ENCODE measurements around the gene TUBG2. TPM values are rescaled to one million over a fixed set of nuclear protein-coding genes. Genes with fewer than 3 reads are reported as not detected.

Gene TUBG2
- total RNA-seq, 1 donor from 2014 or later = 32.8 TPM

DNA sequence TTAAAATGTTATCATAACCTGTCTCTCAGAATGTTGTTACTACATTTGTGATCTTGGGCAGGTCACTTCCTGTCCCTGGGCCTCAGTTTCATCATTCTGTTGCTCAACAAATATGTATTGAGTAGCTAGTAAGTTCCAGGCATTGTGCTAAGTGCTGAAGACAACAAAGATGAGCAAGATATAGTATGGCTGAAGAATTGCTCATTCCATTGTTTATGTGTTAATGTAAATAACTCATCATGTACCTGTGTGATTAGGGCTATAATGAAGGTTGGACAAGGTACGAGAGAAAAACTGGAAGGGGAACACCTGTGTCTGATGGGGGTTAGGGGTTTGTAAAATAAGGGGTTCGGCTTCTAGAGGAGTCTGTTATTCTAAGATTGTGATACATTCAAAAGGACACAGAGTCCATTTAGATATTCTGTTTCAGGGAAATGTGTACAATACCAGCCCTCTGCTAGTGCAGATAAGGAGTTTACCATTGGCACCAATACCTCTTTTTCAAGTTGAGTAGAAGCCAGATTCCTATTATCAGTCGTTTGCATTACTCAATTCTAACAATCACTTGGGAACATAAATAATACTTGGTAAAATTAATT is 29.6 kb upstream of the TUBG2 start:
- no peak for DNase-seq (ENCODE audit: extremely low spot score, unreplicated experiment)
- Mint-ChIP-seq H3K9me3 (ENCODE audit: unreplicated experiment) (no peaks in the 10 kb centered on the region), H3K4me1 (ENCODE audit: unreplicated experiment) (no peaks in the 10 kb centered on the region), H3K27me3 (ENCODE audit: unreplicated experiment) (no peaks in the 10 kb centered on the region), H3K36me3 (ENCODE audit: unreplicated experiment) (no peaks in the 10 kb centered on the region), H3K4me3 (ENCODE audit: unreplicated experiment) (no peak overlapping the region), H3K27ac (ENCODE audit: unreplicated experiment) (no peak overlapping the region)
- TF ChIP-seq, protein P1, sequence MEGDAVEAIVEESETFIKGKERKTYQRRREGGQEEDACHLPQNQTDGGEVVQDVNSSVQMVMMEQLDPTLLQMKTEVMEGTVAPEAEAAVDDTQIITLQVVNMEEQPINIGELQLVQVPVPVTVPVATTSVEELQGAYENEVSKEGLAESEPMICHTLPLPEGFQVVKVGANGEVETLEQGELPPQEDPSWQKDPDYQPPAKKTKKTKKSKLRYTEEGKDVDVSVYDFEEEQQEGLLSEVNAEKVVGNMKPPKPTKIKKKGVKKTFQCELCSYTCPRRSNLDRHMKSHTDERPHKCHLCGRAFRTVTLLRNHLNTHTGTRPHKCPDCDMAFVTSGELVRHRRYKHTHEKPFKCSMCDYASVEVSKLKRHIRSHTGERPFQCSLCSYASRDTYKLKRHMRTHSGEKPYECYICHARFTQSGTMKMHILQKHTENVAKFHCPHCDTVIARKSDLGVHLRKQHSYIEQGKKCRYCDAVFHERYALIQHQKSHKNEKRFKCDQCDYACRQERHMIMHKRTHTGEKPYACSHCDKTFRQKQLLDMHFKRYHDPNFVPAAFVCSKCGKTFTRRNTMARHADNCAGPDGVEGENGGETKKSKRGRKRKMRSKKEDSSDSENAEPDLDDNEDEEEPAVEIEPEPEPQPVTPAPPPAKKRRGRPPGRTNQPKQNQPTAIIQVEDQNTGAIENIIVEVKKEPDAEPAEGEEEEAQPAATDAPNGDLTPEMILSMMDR (IDR thresholded peaks at IDR 0.05) = no peak

DNA sequence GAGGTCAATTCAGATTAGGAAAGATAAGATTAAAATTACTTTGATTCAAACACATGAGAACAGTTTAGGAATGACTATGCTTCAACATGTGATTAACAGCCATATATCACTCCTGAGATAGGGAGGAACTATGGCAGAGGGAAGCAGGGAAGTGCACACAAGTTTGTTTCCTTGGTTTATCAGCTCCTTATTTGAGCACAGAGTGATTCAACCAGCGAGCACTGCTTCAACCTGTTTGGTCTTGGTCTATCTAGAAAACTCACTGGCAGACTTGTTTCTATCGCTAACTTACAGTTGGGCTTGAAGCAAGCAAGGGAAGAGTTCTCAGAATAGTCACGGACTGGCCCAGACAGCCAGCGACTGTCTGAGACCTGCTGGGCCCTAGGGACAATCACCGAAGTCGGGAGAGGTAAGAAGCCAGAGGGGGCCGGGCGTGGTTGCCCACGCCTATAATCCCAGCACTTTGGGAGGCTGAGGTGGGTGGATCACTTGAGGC is 26.1 kb upstream of the TUBG2 start:
- Mint-ChIP-seq H3K27ac (ENCODE audit: unreplicated experiment) (no peak overlapping the region), H3K36me3 (ENCODE audit: unreplicated experiment) (no peaks in the 10 kb centered on the region), H3K4me3 (ENCODE audit: unreplicated experiment) (no peak overlapping the region), H3K9me3 (ENCODE audit: unreplicated experiment) (no peaks in the 10 kb centered on the region), H3K4me1 (ENCODE audit: unreplicated experiment) (no peaks in the 10 kb centered on the region), H3K27me3 (ENCODE audit: unreplicated experiment) (peaks cover 3% of the 10 kb centered on the region)
- no peak for DNase-seq (ENCODE audit: extremely low spot score, unreplicated experiment)
- TF ChIP-seq, protein P1 (IDR thresholded peaks at IDR 0.05) = no peak

DNA sequence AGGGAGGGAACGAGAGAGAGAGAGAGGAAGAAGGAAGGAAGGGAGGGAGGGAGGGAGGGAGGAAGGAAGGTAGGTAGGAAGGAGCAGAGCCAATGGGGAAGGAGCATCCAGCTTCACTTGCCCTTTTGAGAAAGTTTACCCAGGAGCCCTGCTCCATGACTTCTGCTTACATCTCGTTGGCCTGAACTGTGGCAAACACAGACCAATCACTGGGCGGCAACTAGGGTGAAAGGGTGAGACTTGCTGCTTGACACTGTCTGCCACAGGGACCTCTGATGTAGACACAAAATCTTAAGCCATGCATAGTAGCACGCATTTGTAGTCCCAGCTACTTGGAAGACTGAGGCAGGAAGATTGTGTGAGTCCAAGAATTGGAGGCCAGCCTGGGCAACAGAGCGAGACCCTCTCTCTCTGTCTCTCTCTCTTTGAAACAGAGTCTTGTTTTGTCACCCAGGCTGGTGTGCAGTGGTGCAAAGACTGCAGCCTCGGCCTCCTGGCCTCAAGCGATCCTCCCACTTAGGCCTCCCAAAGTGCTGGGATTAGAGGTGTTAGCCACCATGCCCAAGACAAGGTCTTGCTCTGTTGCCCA is 19.5 kb upstream of the TUBG2 start:
- Mint-ChIP-seq H3K36me3 (ENCODE audit: unreplicated experiment) (no peaks in the 10 kb centered on the region), H3K27me3 (ENCODE audit: unreplicated experiment) (peaks cover 19% of the 10 kb centered on the region), H3K27ac (ENCODE audit: unreplicated experiment) (no peak overlapping the region), H3K4me3 (ENCODE audit: unreplicated experiment) (no peak overlapping the region), H3K9me3 (ENCODE audit: unreplicated experiment) (no peaks in the 10 kb centered on the region), H3K4me1 (ENCODE audit: unreplicated experiment) (no peaks in the 10 kb centered on the region)
- TF ChIP-seq, protein P1 (IDR thresholded peaks at IDR 0.05) = no peak
- DNase-seq (ENCODE audit: extremely low spot score, unreplicated experiment) = no peak

DNA sequence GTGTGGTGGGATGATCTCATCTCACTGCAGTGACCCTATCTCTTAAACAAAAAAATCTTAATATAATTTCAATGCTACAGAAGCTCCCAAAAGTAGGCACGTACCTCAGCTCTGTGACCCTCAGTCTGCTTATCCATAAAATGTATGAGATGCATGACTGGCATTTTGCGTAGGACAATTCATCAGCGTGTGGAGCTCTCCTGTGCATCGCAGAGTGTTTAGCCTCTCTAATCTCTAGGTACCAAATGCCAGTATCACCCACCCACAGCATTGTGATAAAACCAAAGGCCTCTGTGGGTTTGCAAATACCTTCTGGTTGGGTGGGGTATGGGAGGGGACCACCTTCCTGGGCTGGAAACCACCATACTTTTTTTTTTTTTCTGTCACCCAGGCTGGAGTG is 19.0 kb upstream of the TUBG2 start:
- DNase-seq (ENCODE audit: extremely low spot score, unreplicated experiment) = no peak
- Mint-ChIP-seq H3K27me3 (ENCODE audit: unreplicated experiment) (peaks cover 19% of the 10 kb centered on the region), H3K4me3 (ENCODE audit: unreplicated experiment) (no peak overlapping the region), H3K9me3 (ENCODE audit: unreplicated experiment) (no peaks in the 10 kb centered on the region), H3K4me1 (ENCODE audit: unreplicated experiment) (no peaks in the 10 kb centered on the region), H3K27ac (ENCODE audit: unreplicated experiment) (no peak overlapping the region), H3K36me3 (ENCODE audit: unreplicated experiment) (no peaks in the 10 kb centered on the region)
- TF ChIP-seq, protein P1 (IDR thresholded peaks at IDR 0.05) = no peak

DNA sequence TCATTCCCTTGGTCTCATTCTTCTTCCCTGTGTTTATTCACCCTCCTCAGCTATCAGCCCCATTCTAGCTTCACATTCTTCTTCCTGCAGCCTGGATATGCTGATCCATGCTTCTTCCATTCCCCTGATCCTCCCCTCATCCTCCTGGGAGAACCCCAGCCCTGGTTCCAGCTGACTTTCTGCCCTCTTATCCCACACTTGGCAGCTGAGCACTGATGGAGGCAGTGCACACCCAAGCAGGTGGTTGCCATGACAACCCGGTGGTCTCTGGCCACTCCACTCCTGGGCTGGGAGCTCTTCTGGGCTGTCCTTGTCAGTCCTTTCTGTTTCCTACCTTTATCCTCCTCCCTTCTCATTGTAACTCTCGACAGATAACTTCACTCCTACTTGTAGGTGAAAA is 16.7 kb upstream of the TUBG2 start:
- DNase-seq (ENCODE audit: extremely low spot score, unreplicated experiment) = no peak
- Mint-ChIP-seq H3K27me3 (ENCODE audit: unreplicated experiment) (peaks cover 16% of the 10 kb centered on the region), H3K27ac (ENCODE audit: unreplicated experiment) (peak overlapping the region; percentile 34), H3K4me1 (ENCODE audit: unreplicated experiment) (no peaks in the 10 kb centered on the region), H3K9me3 (ENCODE audit: unreplicated experiment) (no peaks in the 10 kb centered on the region), H3K4me3 (ENCODE audit: unreplicated experiment) (no peak overlapping the region), H3K36me3 (ENCODE audit: unreplicated experiment) (no peaks in the 10 kb centered on the region)
- TF ChIP-seq, protein P1 (IDR thresholded peaks at IDR 0.05) = no peak
